SK-N-SH (cell line): ENCODE results near the gene MTX2. TPM values are rescaled to one million over a fixed set of nuclear protein-coding genes. Genes with fewer than 3 reads are reported as not detected.

Experiments used
- CTCF ChIA-PET: fragments of 300-600, 350-600 bp; formaldehyde crosslinking; extraction: SDS; loops from one replicate; lab custom pipeline; 2021; lab: Yijun Ruan, JAX
- POLR2A ChIA-PET: fragments of 350-600 bp; sonication (Branson Sonifier 250); formaldehyde crosslinking; extraction: SDS; loops from one replicate; lab custom pipeline; 2020; ENCODE audit warnings: antibody characterized with exemption, inconsistent platforms; lab: Yijun Ruan, JAX
- DNase-seq: peaks from one replicate; pipeline ENCODE4 v3.0.0; 2012
- H2AFZ ChIP-seq: fragments of 200-600 bp; sonication (generic); 2 replicates; pipeline ENCODE4 v1.8.1; 2016; ENCODE audit warnings: antibody characterized with exemption, mild to moderate bottlenecking, low read depth
- H3F3A ChIP-seq: fragments of 200-600 bp; sonication (generic); replicated peaks from 2 replicates; pipeline ENCODE3; 2016; ENCODE audit warnings: antibody characterized with exemption, mild to moderate bottlenecking; ENCODE audit not compliant: insufficient read depth
- H3K27ac ChIP-seq, 2 experiments: fragments of 200-500 bp in 1 of 2; fragments of 200-600 bp in 1 of 2; sonication (Bioruptor generic) in 1 of 2; sonication (generic), shearing (Covaris generic) in 1 of 2; 2 replicates each; pipeline versions ENCODE4 v1.5.1 to v1.6.1; 2014 to 2016; ENCODE audit warnings: low read depth in 2 of 2, inconsistent platforms in 1 of 2, low read length in 1 of 2, mild to moderate bottlenecking in 1 of 2, mixed read lengths in 1 of 2
- H3K27me3 ChIP-seq: fragments of 200-600 bp; sonication (generic), shearing (Covaris generic); 2 replicates; pipeline ENCODE4 v1.6.1; 2016; ENCODE audit warnings: mixed run types; ENCODE audit not compliant: insufficient read depth
- H3K36me3 ChIP-seq, 2 experiments: fragments of 200-500 bp in 1 of 2; fragments of 200-600 bp in 1 of 2; sonication (Bioruptor generic) in 1 of 2; sonication (generic) in 1 of 2; replicated peaks in 1 of 2; 2 replicates each; pipeline versions ENCODE3 to v1.5.1; 2014 to 2016; ENCODE audit warnings: low read length in 1 of 2, mild to moderate bottlenecking in 1 of 2; ENCODE audit not compliant: insufficient read depth in 2 of 2, control insufficient read depth in 1 of 2
- H3K4me1 ChIP-seq, 2 experiments: fragments of 200-500 bp in 1 of 2; fragments of 200-600 bp in 1 of 2; sonication (Bioruptor generic) in 1 of 2; sonication (generic), shearing (Covaris generic) in 1 of 2; 2 replicates each; pipeline versions ENCODE4 v1.5.1 to v1.6.1; 2014 to 2016; ENCODE audit warnings: low read depth in 1 of 2, low read length in 1 of 2, mixed run types in 1 of 2; ENCODE audit not compliant: insufficient read depth in 2 of 2, control insufficient read depth in 1 of 2
- H3K4me2 ChIP-seq: fragments of 200-600 bp; sonication (generic), shearing (Covaris generic); 2 replicates; pipeline ENCODE4 v1.6.1; 2017; ENCODE audit warnings: mixed run types
- H3K4me3 ChIP-seq, 2 experiments: fragments of 200-500 bp in 1 of 2; fragments of 200-600 bp in 1 of 2; sonication (Bioruptor generic) in 1 of 2; sonication (generic), shearing (Covaris generic) in 1 of 2; 2 replicates each; pipeline versions ENCODE4 v1.5.1 to v1.8.1; 2014 to 2016; ENCODE audit warnings: low read depth in 2 of 2, inconsistent platforms in 1 of 2, low read length in 1 of 2, mild to moderate bottlenecking in 1 of 2, mixed read lengths in 1 of 2, moderate library complexity in 1 of 2
- H3K79me2 ChIP-seq: fragments of 200-600 bp; sonication (generic); 2 replicates; pipeline ENCODE4 v1.8.1; 2017; ENCODE audit warnings: mild to moderate bottlenecking; ENCODE audit not compliant: insufficient read depth
- H3K9ac ChIP-seq: fragments of 200-600 bp; sonication (generic); 2 replicates; pipeline ENCODE4 v1.6.1; 2017; ENCODE audit warnings: mixed run types
- H3K9me2 ChIP-seq: fragments of 200-600 bp; sonication (generic); 2 replicates; pipeline ENCODE4 v1.6.1; 2017; ENCODE audit warnings: mixed run types
- H3K9me3 ChIP-seq: fragments of 200-600 bp; sonication (generic); 2 replicates; pipeline ENCODE4 v1.6.1; 2017; ENCODE audit warnings: mixed run types, mild to moderate bottlenecking, moderate library complexity
- H4K20me1 ChIP-seq: fragments of 200-600 bp; sonication (generic); 2 replicates; pipeline ENCODE4 v1.6.1; 2017; ENCODE audit warnings: mild to moderate bottlenecking, mixed run types; ENCODE audit not compliant: insufficient read depth
- FOSL2 ChIP-seq: IDR thresholded peaks from 2 replicates; pipeline ENCODE4 v1.4.0; 2012; ENCODE audit warnings: low read depth, mild to moderate bottlenecking, moderate library complexity, borderline replicate concordance
- FOXJ3 ChIP-seq: sonication (generic); formaldehyde crosslinking; IDR thresholded peaks from 2 replicates; pipeline ENCODE4 v1.5.1; 2020; ENCODE audit warnings: mild to moderate bottlenecking, missing genetic modification reagents
- NRF1 ChIP-seq: IDR thresholded peaks from 2 replicates; pipeline ENCODE4 v1.6.1; 2012; ENCODE audit warnings: low read depth, mild to moderate bottlenecking, low read length
- RAD21 ChIP-seq: IDR thresholded peaks from 2 replicates; pipeline ENCODE4 v1.6.1; 2012; ENCODE audit warnings: mild to moderate bottlenecking, low read length
- SMC3 ChIP-seq: IDR thresholded peaks from 2 replicates; pipeline ENCODE4 v1.6.1; 2012; ENCODE audit warnings: low read depth, low read length, improper control_type of control experiment
- TAF1 ChIP-seq: IDR thresholded peaks from 2 replicates; pipeline ENCODE4 v1.6.1; 2012; ENCODE audit warnings: low read depth, mild to moderate bottlenecking, low read length, moderate library complexity, borderline replicate concordance
- TCF12 ChIP-seq: IDR thresholded peaks from 2 replicates; pipeline ENCODE4 v1.4.0; 2012
- TEAD4 ChIP-seq: IDR thresholded peaks from 2 replicates; pipeline ENCODE4 v1.4.0; 2012; ENCODE audit warnings: mild to moderate bottlenecking, borderline replicate concordance; ENCODE audit not compliant: insufficient read depth
- WGBS: methylation state at CpG from one replicate; pipeline ENCODE4 v1.1.6; 2017; ENCODE audit warnings: low lambda C conversion rate; 5-methylcytosine and 5-hydroxymethylcytosine counted together
- polyA plus RNA-seq, 3 experiments: library from polyadenylated mRNA; depleted of rRNA; stranded (reverse); fragments of >200 nt; gene quantifications; 2 replicates each; pipeline ENCODE4 v1.2.3, GENCODE V29; 2012
- TF ChIP-seq, protein P1 (sequence below): IDR thresholded peaks from 2 replicates; pipeline ENCODE4 v1.6.1; 2012; ENCODE audit warnings: mild to moderate bottlenecking, low read depth, low read length, moderate library complexity
- TF ChIP-seq, protein P2 (sequence below): fragments of 200-600 bp; sonication (generic); IDR thresholded peaks from 2 replicates; pipeline ENCODE4 v1.6.1; 2017; ENCODE audit warnings: antibody characterized with exemption, mild to moderate bottlenecking, moderate library complexity
- TF ChIP-seq, protein P3 (sequence below): IDR thresholded peaks from 2 replicates; pipeline ENCODE4 v1.4.0; 2012; ENCODE audit warnings: low read depth

The MTX2 gene
- polyA plus RNA-seq, 1 of the 3 experiments (the other 2 are of a cell fraction), result 44.4 TPM

DNA sequence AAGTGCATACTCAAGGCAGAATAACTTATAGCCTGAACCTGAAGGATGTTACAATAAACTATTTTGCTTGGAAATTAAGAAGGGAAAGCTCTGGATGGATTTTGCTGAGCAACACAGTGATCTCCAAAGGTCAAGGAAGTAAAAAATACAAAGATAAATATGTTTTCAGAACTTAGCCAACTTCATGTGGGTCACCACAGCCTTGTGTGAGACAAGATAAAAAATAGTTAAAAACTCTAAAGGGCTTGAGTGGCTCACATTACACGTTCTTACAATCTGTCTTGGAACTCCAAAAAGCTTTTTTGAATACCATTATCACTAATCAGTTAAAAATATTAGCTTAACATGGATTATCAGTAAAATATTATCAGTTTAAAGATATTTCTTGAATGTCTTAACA is 28.9 kb upstream of the MTX2 start:
- Histone ChIP-seq H3K9me3 (no peaks in the 10 kb centered on the region), H4K20me1 (no peaks in the 10 kb centered on the region), H3K79me2 (no peaks in the 10 kb centered on the region), H3K4me2 (no peak overlapping the region), H3K9me2 (no peaks in the 10 kb centered on the region), H3K36me3 (no peaks in the 10 kb centered on the region), H3K27ac (no peak overlapping the region), H3K4me3 (no peak overlapping the region), H3F3A (peaks cover 3% of the 10 kb centered on the region), H3K4me1 (no peaks in the 10 kb centered on the region), H2AFZ (no peak overlapping the region), H3K9ac (no peak overlapping the region), H3K27me3 (no peaks in the 10 kb centered on the region)
- DNase-seq, result no peak
- TF ChIP-seq, protein P1, sequence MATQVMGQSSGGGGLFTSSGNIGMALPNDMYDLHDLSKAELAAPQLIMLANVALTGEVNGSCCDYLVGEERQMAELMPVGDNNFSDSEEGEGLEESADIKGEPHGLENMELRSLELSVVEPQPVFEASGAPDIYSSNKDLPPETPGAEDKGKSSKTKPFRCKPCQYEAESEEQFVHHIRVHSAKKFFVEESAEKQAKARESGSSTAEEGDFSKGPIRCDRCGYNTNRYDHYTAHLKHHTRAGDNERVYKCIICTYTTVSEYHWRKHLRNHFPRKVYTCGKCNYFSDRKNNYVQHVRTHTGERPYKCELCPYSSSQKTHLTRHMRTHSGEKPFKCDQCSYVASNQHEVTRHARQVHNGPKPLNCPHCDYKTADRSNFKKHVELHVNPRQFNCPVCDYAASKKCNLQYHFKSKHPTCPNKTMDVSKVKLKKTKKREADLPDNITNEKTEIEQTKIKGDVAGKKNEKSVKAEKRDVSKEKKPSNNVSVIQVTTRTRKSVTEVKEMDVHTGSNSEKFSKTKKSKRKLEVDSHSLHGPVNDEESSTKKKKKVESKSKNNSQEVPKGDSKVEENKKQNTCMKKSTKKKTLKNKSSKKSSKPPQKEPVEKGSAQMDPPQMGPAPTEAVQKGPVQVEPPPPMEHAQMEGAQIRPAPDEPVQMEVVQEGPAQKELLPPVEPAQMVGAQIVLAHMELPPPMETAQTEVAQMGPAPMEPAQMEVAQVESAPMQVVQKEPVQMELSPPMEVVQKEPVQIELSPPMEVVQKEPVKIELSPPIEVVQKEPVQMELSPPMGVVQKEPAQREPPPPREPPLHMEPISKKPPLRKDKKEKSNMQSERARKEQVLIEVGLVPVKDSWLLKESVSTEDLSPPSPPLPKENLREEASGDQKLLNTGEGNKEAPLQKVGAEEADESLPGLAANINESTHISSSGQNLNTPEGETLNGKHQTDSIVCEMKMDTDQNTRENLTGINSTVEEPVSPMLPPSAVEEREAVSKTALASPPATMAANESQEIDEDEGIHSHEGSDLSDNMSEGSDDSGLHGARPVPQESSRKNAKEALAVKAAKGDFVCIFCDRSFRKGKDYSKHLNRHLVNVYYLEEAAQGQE, result no peak
- TF ChIP-seq NRF1, result no peak
- TF ChIP-seq, protein P2, sequence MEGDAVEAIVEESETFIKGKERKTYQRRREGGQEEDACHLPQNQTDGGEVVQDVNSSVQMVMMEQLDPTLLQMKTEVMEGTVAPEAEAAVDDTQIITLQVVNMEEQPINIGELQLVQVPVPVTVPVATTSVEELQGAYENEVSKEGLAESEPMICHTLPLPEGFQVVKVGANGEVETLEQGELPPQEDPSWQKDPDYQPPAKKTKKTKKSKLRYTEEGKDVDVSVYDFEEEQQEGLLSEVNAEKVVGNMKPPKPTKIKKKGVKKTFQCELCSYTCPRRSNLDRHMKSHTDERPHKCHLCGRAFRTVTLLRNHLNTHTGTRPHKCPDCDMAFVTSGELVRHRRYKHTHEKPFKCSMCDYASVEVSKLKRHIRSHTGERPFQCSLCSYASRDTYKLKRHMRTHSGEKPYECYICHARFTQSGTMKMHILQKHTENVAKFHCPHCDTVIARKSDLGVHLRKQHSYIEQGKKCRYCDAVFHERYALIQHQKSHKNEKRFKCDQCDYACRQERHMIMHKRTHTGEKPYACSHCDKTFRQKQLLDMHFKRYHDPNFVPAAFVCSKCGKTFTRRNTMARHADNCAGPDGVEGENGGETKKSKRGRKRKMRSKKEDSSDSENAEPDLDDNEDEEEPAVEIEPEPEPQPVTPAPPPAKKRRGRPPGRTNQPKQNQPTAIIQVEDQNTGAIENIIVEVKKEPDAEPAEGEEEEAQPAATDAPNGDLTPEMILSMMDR, result no peak
- TF ChIP-seq FOSL2, result no peak
- TF ChIP-seq TEAD4, result no peak
- no peak for TF ChIP-seq FOXJ3 (CRISPR knock-in tag)
- TF ChIP-seq, protein P3, sequence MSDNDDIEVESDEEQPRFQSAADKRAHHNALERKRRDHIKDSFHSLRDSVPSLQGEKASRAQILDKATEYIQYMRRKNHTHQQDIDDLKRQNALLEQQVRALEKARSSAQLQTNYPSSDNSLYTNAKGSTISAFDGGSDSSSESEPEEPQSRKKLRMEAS, result no peak
- no peak for TF ChIP-seq SMC3
- ChIA-PET CTCF (no interaction called here), POLR2A (no interaction called here)
- WGBS, result 36% methylated on average over 1 of the region's 1 CpG

DNA sequence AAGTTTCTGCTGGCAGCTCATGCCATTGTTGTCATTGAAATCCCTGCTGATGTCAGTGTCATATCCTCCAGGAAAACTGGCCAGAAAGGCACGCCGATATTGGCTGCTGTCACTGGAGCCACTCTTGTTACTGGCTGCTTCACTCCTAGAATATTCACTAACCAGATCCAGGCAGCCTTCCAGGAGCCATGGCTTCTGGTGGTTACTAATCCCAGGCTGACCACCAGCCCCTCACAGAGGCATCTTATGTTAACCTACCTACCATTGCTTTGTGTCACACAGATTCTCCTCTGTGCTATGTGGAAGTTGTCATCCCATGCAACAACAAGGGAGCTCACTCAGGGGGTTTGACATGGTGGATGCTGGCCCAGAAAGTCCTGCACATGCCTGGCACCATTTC is 27.0 kb upstream of the MTX2 start:
- H3K4me3 ChIP-seq, result no peak overlapping the region
- ChIA-PET CTCF (interaction anchor here (0.6 kb wide), 1 partner anchor 122 kb away, joined by 3 read pairs; no protein-coding TSS in a partner anchor), POLR2A (no interaction called here)
- H3K9me2 ChIP-seq, result no peaks in the 10 kb centered on the region
- H3F3A ChIP-seq, result no peaks in the 10 kb centered on the region
- no peak overlapping the region for H3K4me2 ChIP-seq
- 89% methylated on average over 2 of the region's 2 CpGs for WGBS
- H3K4me1 ChIP-seq, result no peaks in the 10 kb centered on the region
- H3K9ac ChIP-seq, result no peak overlapping the region
- DNase-seq, result no peak
- no peaks in the 10 kb centered on the region for H3K27me3 ChIP-seq
- no peak overlapping the region for H2AFZ ChIP-seq
- H3K79me2 ChIP-seq, result no peaks in the 10 kb centered on the region
- no peaks in the 10 kb centered on the region for H3K36me3 ChIP-seq
- no peaks in the 10 kb centered on the region for H4K20me1 ChIP-seq
- no peak for TF ChIP-seq RAD21
- TF ChIP-seq TAF1, result no peak
- TF ChIP-seq TCF12, result no peak
- no peak overlapping the region for H3K27ac ChIP-seq
- no peaks in the 10 kb centered on the region for H3K9me3 ChIP-seq
